ENCODE results near the gene MRPS22.

Gene MRPS22

DNA sequence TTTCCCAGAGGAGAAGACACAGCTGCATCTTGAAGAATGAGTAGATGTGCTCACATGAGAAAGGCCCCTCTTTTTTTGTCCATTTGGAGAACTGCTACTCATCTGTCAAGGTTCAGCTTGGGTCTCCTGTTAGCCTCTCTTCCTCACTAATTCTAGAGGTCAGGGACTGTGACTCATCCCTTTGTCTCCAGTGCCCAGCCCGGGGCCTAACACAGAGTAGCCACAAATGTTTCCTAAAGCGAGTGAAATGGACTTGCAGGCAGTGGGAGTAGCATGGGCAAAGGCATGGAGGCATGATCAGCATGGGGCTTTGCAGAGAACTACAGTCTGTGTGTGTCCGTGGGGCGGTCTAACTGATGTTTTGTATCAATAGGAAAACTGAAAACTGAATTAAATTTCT, 33.9 kb upstream of the MRPS22 start:
- no peak overlapping the region for H3K4me3 ChIP-seq
- H3K27ac ChIP-seq: peak overlapping the region in 8 of 21 experiments; percentile 0 to 83 (median 70)

DNA sequence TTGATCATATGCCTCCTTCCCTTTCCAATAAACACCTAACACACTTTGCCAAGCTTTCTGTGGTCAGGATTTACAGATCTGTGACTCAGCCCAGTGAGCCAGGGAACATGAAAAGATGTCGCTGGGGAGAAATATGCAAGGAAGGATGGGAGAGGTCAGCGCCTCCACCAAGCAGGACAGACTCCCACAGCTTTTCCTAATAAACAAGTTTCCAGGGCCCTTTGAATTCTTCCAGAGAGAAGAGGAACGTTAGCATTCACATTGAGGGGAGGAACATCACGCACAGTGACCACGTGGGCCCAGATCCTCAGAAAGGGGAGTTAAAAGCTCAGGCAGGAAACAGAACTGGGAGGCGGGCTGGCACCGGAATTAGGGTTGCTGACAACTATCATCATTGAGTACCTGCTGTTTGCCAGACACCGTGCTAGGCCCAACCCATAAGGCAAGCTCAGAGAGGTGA, 33.3 kb upstream of the MRPS22 start:
- peak overlapping the region in 7 of 21 experiments; percentile 10 to 83 (median 37) for H3K27ac ChIP-seq

DNA sequence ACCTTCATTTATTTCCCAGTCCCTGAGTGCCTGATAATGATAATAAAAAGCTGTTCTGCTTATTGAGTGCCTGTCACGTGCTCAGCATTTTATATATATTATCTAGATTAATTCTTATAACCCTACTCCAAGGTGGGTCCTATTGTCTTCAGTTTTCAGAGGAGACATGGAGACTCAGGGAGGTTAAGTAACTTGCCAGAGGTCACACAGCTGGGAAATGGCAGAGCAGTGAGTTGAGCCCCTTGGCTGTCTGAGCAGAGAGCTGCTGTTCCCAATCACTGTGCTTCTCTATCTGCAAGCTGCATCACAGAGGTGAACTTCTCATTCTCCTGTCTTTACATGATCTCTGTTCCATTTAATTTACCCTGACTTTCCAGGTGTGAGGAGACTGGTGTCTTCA, 32.3 kb upstream of the MRPS22 start:
- H3K4me3 ChIP-seq: no peak overlapping the region
- no peak overlapping the region for H3K27ac ChIP-seq

More for the DNA sequence above, 33.3 kb upstream of the MRPS22 start:
- H3K4me3 ChIP-seq: no peak overlapping the region

DNA sequence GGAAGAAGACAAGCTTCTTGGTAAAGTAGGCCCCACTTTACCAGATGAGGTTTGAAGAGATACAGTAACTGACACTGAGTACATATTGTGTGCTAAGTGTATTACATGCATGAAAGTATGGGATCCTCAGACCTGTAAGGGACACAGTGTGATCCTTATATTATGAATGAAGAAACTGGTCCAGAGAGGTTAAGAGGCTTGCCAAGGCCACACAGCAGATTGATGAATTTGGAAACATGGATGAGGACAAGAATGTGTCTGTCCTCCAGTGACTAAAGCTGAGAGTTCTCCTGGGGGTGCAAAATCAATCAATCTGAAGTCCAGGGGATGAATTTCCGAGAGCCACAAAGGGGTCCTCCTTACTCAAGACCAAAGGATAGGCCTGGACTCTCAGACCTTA, 31.4 kb upstream of the MRPS22 start:
- H3K4me3 ChIP-seq: no peak overlapping the region
- no peak overlapping the region for H3K27ac ChIP-seq

DNA sequence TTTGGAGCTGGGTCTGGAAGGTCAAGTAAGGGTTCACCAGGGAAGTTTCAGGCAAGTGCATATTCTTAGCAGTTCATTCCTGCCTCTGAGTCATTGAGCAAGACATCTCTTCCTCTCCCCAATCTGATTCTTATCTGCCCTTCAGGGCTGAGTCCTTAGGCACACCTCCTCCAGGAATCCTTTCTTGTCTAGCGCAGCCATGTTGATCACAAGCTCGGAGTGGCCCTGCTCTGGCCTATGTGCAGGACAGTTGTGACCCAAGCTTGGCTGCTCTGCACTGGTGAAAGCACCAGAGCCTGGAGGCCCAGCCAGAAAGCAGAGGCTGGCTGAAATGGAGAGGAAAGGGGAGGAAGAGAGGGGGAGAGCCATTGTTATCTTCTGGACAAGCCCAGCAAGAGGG, 30.9 kb upstream of the MRPS22 start:
- no peak overlapping the region for H3K4me3 ChIP-seq
- no peak overlapping the region for H3K27ac ChIP-seq

DNA sequence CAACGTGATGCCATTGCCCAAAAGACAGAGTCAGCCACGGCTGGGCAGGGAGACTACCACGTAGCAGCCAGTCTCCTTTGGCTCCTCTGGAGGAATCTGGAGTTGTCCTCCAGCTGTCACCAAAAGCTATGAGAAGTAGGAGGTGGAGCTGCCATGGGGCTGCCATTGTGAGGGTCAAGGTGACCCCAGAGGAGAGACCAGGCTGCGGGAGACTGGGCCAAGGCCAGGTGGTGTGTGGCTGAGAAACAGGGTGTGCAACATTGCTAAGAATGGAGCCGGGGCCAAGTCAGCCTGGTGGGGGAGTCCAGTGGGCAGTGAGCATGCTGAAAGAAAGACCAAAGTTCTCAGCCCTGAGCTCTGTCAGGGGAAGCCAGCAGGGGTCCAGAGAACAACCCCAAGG, 29.9 kb upstream of the MRPS22 start:
- H3K27ac ChIP-seq: no peak overlapping the region
- no peak overlapping the region for H3K4me3 ChIP-seq

DNA sequence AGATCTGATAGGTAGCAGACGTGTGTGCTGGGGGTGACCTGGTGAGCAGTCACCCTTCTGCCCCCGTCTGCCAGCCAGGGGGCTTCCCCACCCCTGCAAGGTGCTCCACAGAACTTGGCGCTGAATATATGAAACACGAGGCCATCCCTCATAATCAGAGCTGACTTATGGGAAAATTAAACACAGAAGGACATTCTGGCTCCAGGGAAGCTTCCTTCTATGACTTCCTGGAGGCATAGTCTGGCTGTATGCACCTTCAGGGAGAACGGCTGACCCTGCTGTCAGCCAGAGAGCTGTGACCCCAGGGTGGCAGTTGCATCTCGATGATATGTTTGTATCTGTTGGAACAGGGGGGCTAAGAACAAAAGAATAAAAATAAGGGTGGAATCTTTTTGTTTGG, 26.6 kb upstream of the MRPS22 start:
- Histone ChIP-seq H3K4me3 (no peak overlapping the region), H3K27ac (no peak overlapping the region)

DNA sequence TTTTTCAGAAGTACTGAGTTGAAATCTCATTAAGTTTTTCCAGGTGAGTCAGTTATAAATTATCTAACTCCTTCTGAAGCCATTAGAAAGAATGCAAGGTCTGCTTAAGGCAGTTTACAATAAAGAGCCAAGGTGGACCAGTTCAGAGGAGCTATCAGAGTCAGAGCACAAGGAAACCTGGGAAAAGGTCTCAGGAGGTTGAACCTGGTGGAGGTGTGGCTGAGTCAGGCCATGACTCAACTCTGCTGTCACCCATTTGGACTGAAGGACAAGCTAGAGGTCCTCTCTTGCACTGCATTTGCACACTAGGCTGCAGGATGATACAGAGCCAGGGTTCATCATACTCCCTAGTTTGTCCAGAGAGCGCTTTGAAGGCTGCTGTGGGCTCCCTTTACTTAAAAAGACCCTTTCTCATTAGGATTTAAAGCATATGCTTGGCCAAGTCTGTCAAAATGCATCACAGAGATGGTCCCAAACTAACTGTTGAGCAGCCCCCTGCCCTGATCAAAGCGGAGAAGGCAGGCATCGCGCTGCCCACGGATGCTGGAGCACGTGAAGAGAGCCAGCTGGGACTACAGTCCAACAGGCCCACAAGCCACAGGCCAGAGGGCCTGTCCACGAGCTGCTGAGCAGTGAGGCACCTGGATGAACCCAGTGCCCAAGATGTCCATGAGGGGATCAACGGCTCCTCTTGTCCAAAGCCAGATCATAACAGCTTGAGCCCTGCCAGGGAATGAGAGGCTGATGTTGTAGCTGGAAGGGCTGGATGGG, 26.0 kb upstream of the MRPS22 start:
- no peak overlapping the region for H3K27ac ChIP-seq
- H3K4me3 ChIP-seq: no peak overlapping the region

DNA sequence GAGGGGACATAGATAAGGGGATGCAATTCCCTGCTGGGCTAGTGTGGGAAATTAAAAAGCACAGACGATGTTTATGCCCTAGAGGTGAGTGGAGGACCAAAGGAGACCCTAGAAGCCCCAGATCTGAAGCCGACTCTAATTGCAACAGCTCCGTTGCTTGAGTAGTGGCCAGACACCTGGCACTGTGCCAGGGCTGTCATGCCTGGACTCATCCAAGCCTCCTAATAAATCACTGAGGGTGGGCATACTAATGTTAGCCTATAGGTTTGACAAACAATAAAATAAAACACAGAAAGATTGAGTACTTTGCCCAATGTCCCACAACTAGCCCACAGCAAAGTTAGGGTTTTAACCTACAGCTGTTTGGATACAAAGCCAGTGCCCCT, 25.4 kb upstream of the MRPS22 start:
- H3K4me3 ChIP-seq: no peak overlapping the region
- no peak overlapping the region for H3K27ac ChIP-seq

DNA sequence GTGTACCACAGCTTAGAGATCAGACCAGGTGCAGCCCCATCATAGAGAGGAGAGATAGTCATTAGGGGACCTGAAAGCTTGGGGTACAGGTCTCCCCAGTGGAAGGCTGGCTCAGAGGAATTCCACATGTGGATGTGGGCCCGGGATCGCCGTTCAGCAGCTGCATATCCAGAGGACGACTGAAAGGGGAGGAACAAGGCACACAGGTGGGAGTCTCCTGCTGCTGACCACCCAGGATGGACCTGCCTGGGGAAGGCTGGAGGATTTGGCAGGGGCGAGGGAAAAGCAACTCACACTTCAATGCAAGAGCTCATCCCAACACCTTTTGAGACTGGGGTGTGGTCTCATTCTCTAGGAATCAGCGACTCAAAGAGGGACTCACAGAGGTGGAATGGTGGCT, 25.0 kb upstream of the MRPS22 start:
- Histone ChIP-seq H3K4me3 (no peak overlapping the region), H3K27ac (no peak overlapping the region)

DNA sequence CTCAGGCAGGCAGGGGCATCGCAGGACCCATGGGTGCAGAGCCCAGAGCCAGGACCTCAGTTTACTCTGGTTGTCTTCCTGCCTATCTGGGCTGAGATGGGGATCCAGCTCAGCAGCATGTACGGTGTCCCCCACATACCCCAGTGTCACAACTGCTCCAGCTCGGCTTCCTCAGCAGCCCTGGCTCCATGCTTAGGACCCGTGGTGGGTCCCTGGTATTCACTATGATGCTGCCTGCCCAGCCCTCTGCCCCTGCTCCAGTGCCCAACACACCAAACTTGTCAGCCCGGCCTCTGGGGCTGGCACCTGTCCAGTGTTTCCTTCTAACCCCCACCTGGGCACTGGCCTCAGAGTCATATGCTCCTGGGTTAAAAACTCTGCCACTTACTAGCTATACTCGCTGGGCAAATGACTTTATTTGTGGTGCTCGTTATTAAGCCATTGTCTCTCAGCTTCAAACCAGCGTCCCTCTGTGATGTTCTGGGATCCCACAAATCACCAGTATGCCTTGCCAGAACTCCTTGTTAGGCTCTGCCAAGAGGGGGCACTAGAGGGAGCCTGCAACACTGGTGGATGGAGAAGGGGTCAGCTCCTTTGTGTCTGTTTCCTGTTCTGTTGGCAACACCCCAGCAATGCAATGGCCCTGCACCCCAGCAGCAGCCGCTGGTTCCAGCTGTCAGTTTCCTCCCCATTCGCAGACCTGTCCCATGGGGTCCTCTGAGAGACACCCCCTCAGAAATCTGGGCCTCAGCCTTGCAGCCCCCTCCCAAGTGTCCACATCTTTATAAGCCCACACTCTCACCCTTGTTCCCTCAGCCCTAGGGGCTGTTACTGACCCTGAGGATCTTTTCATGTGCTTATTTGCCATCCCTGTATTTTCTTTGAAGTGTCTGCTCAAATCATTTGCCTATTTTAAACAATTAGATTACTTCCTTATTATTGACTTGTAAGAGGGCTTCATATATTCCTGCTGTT, 24.1 kb upstream of the MRPS22 start:
- no peak overlapping the region for H3K27ac ChIP-seq
- no peak overlapping the region for H3K4me3 ChIP-seq

DNA sequence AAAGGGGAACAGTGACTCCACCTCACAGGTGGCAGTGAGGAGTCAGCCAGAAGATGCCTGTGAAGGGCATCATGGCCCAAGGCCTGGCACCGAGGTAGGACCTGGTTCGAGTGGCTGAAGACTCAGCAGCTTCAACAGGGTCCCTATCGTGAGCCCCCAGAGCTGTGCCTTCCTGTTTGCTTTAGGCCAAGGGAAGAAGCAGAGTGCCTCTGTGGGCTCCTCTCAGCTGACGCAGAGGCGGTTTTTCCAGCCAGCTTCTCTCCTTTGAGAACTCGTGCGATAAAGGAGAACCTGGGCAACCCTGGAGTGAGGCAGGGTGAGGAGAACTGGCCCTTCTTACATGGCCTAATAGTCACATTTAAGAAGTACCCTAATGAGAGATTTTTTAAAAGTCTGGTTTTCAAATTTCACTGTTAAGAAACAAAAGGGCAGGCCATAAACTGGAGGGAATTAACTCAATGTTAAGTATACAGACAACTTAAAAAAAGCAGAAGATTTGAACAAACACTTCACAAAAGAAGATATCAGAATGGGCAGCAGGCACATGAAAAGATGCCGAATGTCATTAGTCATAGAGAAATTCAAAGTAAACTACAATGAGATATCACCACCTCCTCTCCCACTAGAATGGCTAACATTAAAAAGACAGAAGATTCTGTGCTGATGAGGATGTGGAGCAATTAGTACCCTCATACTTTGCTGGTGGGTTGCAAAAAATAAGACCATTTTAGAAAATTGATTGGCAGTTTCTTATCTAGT, 23.1 kb upstream of the MRPS22 start:
- Histone ChIP-seq H3K27ac (no peak overlapping the region), H3K4me3 (no peak overlapping the region)

DNA sequence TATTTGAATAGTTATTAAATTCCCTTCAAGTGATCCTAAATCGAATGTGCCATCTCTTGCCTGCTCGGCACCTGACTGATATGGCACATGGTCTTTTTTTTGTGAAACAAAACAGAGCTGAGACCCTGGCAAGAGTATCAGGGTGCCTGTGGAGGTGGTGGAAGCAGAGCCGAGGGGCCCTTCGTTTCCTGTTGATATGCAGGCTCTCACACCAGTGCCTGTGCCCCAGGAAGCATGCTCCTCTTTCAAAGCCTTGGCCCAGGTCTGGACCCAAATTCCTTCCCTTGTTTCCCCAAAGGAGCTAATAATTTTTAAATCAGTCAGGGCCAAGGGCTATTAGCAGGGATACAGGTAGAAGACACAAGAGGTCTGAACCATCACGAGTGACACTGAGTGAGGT, 21.5 kb upstream of the MRPS22 start:
- H3K27ac ChIP-seq: no peak overlapping the region

DNA sequence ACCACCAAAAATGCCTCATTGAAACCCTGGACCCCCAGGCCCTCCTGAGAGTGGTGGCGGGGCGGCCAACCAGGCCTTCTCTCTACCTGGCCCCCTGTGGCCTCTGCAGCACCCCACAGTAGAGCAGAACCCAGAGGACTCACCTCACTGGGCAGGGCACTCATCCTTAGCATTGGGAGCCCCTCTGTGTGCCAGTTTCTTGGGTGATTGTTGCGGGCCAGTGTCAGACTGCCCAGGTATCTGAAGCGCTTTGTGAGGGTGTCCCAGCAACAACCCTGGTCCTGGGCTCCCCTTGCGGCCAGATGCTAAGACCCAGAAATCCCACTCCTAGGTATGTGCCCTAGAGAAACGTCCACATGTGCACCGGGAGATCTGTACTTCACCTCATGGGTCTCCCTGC, 20.7 kb upstream of the MRPS22 start:
- no peak overlapping the region for H3K27ac ChIP-seq
- no peak overlapping the region for H3K4me3 ChIP-seq

More for the DNA sequence above, 21.5 kb upstream of the MRPS22 start:
- H3K4me3 ChIP-seq: no peak overlapping the region

DNA sequence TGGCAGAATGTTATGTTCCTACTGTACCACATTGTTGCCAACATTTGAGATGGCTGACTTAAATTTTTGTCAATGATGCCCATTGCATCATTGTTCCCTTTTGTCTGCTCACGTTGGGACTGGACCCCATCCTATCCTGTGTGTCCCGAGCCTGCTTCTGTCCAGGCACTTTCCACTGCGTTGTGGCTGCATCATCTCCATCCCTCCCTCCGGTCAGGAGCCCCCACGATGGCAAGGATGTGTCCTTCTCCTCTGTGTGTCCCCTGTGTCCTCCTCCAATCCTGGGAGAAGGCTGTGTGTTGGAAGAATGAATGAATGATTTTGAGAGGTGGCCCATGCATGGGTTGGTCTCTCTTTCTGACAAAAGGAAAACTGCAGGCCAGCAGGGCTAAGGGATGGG, 19.4 kb upstream of the MRPS22 start:
- Histone ChIP-seq H3K4me3 (no peak overlapping the region), H3K27ac (no peak overlapping the region)

DNA sequence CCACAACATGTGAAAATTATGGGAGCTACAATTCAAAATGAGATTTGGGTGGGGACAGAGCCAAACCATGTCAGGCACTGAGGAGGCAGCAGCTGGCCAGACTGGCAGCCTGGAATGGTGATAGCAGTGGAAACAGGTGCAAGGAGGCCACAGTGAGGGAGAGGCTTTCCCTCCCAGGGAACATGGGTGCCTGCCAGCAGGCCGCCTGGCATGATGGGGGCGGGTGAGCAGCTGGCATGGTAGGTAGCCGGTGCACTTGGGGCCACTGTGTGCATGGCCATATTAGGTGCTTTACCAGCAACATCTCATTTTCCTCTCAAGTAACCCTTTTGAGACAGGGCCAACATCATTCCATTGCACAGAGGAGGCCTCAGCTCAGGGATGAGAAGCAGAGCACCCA, 18.3 kb upstream of the MRPS22 start:
- Histone ChIP-seq H3K27ac (no peak overlapping the region), H3K4me3 (no peak overlapping the region)

DNA sequence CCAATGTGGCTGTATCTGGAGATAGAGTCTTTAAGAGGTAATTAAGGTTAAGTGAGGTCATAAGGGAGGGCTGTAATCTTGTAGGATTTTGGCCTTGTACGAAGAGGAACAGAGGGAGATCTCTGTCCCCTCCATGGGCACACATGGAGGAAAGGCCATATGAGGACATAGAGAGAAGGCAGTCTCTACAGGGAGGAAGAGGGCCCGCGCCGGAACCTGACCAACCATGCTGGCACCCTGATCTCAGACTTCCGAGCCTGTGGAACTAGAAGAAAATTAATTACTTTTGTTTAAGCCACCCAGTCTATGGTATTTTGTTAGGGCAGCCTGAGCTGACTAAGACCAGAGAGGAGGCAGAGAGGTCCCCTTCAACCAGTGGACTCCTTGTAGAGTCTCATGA, 17.7 kb upstream of the MRPS22 start:
- H3K4me3 ChIP-seq: no peak overlapping the region
- no peak overlapping the region for H3K27ac ChIP-seq

DNA sequence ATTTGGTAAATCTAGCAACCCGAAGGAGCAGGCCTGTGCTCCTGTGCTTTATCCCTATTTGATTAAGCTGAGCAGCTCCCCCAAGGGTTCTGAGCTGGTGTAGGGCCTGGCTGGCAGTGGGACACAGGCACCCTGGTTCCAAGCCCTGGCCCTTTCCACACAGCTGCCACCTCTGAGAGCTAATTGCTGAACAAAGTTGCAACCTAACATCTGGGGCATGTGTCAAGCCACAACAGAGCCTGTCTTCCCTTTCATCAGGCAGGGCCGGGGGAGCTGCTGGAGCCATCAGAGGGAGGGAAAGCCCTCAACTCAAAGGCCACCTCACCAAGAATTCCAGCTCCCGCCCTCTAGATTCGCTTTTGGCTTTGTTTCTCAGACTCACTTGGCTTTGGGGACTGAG, 17.1 kb upstream of the MRPS22 start:
- Histone ChIP-seq H3K4me3 (no peak overlapping the region), H3K27ac (no peak overlapping the region)

DNA sequence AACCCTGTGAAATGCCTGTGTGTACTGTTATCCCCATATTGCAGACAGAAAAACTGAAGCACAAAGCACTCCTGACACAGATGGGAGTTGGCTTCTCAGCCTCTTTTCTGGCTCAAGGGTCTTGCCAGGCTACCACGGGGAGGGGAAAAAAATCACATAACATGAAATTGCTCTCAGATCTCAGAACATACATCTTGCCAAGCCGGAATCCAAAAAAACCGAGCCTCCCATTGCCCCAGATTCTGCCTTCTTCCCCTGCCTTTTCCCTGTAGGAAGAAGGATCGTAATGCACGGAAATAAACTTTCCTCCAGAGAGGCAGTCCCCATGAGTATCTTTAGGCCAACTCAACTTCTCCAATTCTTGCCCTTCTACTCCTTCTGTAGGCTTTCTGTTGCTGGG, 16.6 kb upstream of the MRPS22 start:
- H3K4me3 ChIP-seq: no peak overlapping the region

DNA sequence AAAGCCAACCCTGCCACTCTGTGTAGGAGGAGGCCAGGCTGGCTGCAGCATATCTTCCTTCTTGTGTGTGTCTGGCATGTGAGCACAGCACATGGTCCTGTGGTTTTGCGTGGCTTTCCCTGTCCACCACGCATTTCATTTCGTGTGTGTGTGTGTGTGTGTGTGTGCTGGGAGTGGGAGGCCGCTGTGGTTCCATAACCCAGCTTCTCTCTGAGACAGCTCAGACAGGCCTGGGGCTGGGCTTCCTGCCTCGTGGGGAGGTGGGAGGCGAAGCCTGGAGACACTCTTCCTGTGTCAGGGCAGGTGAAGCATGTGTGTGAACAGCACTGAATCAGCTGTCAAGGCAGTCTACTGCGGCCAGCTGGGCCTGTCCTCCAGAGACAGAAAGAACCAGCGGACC, 16.0 kb upstream of the MRPS22 start:
- no peak overlapping the region for H3K27ac ChIP-seq
- no peak overlapping the region for H3K4me3 ChIP-seq

More for the DNA sequence above, 16.6 kb upstream of the MRPS22 start:
- no peak overlapping the region for H3K27ac ChIP-seq

Measured in skin epidermis (tissue), 12 donors.